ENCODE measurements around the gene CATSPER2.
"Not testable (repeated sequence)": the region's sequence is repeated elsewhere in the genome, so short reads cannot be mapped to it uniquely, and the experiment has no call there.

The CATSPER2 gene

DNA sequence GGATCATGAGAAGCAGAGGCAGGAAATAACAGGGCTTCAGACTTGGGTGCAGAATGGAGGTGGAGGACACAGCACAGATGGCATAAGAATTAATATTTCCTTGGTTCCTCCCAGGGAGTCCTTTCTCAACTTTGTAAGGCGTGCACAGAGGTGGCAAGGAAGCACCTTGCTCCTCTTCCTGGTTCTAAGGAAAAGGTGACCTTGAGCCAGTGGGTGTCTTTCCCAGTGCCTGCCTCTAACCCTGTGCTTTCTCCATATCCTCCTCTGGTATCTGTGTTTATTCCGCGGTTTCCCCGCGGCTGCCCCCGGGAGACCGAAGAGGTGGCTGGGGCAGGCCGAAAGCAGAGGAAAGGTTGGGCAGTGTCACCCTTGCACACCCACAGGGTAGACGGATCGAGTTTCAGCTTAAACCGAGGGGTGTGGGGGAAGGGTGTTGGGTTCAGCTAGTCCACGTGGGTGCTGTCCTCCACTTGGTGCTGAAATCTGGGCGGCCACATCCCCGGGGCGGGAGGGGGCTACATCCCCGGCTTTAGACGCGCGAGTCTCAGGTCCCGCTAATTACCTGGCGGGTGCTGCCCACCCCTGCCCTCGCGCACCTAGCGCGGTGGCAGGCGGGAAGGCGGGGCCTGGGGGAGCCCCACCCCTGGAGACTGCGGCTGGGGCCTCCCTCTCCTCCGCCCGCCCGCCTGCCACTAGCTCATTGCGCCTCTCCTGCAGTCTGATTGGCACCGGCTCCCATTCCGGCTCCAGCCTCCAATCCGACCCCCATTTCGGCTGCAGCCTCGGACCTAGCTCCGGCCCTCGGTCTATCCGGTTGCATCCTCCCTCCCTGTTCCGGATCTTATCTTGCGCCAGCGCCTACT, 55.1 kb downstream of the CATSPER2 start, which contains the start of gene CKMT1B:
Gene CKMT1B (plus strand): TSS at position 700 of the 863 bp plus-strand sequence. CDS start 192 bp downstream, outside the sequence.
- not testable (repeated sequence) for DNase-seq (ENCODE audit: low read depth, low spot score)

DNA sequence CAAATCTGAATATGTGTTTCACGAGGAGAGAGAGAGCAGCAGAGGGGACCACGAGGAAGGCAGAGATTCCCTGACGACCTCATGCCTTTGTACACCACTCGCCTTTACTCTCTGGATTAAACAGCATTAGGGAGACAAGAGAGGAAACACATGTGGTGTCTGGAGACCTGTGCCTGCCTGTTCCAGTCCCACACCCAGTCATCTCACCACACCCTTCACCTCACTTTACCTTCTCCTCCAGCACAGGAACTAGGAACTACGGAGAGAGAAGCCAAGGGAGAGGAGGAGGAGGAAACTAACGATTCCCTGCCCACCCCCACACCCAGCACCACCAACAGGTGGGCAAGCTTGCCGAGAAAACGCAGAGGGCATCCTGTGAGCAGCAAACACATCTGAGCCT, 55.8 kb downstream of the CATSPER2 start:
- DNase-seq (ENCODE audit: low read depth, low spot score) = not testable (repeated sequence)

DNA sequence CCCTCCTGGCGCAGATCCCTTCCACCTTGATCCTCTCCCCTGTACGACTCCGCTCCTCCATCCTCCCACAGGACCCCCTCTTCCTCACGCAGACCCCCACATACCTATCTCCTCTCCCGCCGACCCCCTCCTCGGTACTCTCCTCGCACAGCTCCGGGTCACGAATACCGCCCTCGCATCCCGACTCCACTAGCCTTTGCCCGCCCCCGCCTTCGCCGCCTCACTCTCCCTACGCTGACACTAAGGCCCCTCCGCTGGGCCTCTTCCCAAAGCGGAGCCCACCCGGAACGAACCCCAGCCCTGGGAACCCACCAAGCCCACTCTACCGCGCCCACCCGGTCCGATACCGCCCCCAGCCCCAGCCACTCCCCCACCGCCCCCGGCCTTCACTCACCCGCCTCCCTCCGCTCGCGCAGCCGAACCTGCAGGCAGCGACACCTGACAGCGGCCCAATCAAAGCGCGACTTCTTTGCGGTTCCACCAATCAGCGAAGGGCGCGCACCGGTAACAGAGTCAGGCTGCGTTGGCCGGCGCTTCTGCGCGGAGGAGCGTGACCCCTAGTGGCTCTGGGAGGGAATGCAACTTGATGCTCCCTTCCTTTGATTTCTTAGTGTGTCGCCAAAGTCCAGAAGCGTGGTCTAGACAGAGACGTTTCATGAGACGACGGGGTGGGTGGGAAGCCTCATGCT, 58.7 kb downstream of the CATSPER2 start, which contains the start of gene PPIP5K1:
Gene PPIP5K1 (minus strand): TSS at position 431 of the 689 bp plus-strand sequence. CDS start 5,704 bp downstream, outside the sequence.
- not testable (repeated sequence) for DNase-seq (ENCODE audit: low read depth, low spot score)

Data from activated naive CD8-positive, alpha-beta T cell treated with anti-CD3 and anti-CD28 coated beads, Interleukin-2, amount 50 U/mL, for 16 hours (primary cell).